T-helper 22 cell (primary cell): Measurements from ENCODE around the gene BAZ1A.
"Not testable (repeated sequence)": the region's sequence is repeated elsewhere in the genome, so short reads cannot be mapped to it uniquely, and the experiment has no call there.

Experiments
- DNase-seq: peaks from one replicate; pipeline ENCODE4 v3.0.0-alpha.2; 2020; ENCODE audit warnings: low read depth

Gene BAZ1A

DNA sequence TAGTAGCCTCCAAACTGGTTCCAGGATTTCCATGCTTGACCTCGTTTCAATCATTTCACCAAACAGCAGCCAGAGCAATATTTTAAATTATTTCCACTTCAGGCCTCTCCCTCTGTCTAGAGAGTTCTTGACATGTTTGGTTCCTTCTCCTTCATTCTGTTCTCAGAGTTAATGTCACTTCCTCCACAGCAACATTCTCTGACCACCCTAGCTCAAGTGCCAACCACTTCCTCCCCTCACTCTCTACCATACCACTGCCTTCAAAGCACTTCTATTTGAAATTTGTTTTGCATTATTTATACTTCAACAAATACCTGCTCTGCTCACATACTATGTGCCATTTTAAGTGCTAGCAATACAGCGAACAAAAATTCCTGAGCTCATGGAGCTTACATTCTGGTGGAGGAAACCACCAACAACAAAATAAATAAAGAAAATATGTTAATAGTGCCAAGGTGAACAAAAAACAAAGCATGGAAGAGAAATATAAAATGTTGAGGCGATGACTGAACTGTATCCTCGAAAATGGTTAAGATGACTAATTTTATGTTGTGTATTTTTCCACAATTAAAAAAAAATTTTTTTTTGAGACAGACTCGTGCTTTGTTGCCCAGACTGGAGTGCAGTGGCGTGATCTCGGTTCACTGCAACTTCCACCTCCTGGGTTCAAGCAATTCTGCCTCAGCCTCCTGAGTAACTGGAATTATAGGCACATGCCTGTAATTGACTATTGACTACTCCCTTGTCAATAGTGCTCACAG, 17.3 kb downstream of the BAZ1A start:
- no peak for DNase-seq

DNA sequence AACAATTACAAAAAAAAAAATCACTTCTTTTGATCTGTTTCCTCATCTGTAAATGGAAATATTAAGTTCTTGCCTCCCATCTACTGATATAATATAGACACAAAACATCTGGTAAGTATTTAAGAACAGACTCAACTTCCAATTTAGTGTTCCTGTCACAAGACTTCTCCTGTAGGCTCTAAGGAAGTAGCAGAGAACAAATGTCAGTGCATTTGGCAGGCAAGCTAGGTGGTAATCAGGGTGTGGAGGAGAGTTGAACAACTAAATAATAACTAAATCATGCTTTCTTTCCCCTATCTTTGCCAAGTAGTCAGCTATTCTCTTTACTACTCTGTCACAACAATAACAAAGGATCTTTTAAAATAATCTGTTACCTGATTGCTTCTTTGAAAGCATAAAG, 22.1 kb downstream of the BAZ1A start:
- DNase-seq: no peak

DNA sequence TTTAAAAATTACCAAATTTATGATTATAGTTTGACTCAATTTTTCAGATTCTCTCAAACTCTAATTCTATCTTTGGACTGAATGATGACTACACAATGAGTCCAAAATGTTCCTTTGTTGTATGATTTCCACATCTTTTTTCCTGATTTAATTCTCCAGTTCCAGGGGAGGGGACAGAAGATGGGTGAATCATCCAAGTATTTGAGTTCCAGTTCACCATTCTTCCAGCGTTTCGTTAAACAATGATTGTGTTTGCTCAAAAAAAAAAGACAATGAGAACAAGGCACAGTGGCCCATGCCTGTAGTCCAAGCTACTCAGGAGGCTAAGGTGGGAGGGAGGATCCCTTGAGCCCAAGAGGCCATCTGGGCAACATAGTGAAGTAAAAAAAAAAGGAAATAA, 23.8 kb downstream of the BAZ1A start:
- DNase-seq: no peak

DNA sequence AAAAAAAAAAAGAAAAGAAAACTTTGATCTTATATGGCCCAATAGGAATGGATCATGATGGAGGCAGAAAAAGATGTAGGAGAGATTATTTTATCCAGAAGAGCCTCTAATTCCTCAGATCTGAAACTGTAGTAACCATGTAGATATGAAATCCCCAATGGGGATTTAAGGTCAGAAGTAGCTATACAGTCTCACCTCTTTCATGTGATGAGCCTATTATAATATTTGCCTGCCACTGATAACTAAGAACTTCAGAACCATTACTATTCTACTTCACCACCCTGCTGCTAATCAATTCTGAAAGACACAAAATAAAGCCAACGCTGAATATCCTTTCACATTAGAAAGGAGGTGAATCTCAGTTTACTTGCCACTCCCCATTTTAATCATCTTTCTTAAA, 29.3 kb downstream of the BAZ1A start:
- DNase-seq: no peak

GRCh38 chr14:34843011-34843554, 32.1 kb downstream of the BAZ1A start:
- no peak for DNase-seq

DNA sequence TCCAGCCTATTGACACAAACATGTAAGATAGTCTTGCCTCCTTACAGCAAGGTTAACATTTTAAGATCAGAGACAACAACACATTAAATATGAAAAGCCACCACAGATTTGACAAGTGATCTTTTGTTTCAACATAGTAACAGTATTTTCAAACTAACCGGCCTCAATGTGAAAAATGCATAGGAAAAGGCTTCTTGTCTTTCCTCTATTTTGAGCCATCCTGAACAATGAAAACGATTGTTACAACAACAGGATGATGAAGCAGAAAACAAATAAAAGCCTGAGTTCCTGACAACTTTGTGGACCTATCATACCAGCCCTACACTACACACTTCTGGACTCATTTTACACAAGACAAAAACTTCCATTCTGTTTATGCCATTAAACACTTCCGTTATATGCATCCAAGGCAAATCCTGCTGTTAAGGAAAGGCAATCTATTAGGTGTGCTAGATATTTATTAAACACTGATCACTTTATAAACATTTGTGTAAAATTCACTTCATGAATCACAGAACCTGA, 37.3 kb downstream of the BAZ1A start:
- no peak for DNase-seq

DNA sequence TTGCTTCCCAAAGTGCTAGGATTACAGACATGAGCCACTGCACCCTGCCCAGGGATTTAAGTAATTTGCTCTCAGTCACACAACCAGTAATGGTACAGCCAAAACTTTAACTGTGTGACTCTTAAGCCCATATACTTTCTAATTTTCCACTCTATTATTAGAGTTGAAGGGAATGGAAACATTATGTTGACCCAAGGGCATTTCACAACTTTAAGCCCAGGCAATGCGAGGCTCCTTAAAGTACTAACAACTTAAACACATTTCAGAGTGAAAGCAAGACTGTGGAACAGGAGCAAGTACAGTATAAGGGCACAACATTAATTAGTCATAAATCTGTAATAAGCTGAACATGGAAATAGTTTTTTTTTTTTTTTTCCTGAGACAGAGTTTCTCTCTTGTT, 39.8 kb downstream of the BAZ1A start:
- no peak for DNase-seq

DNA sequence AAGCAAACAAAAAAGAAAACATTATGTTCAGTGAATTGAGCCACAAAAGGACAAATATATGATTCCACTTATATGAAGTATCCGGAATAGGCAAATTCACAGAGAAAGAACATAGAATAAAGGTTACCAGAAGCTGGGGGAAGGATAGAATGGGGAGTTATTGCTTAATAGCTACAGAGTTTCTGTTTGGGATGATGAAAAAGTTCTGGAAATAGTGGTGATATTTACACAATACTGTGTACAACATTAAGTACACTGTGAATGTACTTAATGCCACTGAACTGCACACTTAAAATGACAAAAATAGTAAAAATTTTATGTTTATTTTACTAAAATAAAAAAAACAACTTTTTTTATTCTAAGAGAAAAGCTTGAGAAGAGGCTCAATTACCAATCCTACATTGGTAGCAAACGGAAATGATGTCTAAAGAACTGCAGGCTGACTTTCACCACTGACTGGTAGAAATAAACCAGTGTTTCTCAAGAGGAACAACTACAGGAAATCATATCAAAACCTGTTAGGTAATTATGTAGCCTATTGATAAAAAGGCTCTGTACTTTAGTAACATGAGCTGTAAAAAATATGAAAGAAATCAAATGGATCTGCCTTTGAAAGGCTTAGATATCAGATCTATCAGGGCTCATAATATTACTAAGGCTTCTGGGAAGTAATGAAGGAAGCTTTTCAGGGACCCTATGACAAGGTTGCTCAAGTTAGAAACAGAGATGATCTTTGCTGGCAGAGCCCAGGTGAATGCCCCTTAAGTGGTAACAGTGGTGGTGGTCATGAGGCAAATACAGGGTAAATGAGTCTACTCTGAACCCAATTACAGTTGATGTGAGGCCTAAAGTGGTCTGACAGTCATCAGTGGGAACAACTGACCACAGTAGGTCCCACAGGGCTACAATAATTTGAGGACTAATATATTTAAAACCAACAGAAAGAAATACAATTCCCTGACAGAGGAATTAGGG, 41.3 kb downstream of the BAZ1A start:
- no peak for DNase-seq

DNA sequence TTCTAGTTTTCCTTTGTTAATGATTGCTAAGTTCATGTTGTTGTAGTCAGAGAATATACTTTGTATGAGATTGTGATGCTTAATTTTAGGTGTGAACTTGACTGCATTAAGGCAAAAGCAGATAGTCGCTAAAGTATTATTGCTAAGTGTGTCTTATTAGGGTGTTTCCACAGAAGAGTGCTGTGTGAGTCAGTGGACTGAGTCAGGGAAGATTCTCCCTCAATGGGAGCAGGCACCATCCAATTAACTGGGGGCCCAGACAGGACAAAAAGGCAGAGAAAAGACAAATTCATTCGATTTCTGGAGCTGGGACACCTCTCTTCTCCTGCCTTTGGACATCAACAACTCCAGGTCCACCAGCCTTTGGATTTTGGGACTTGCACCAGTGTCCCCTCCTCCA, 48.5 kb downstream of the BAZ1A start:
- DNase-seq: no peak

DNA sequence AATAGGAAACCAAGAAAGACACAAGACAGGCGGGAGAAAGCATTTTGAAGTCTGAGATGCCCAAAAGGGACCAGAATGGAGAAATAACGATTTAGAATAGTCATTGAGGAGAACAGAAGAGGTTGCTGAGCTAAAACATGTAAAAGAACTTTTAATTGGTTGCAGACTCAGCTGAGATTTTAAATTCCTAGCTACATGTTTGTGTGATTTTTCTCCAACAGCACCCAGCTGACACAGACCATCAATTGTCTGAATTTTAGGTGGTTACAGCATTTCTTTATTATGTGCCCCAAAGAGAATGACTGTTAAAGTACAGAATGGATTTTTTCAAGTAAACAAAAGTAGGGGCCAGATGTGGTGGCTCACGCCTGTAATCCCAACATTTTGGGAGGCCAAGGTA, 50.3 kb downstream of the BAZ1A start:
- DNase-seq: no peak

DNA sequence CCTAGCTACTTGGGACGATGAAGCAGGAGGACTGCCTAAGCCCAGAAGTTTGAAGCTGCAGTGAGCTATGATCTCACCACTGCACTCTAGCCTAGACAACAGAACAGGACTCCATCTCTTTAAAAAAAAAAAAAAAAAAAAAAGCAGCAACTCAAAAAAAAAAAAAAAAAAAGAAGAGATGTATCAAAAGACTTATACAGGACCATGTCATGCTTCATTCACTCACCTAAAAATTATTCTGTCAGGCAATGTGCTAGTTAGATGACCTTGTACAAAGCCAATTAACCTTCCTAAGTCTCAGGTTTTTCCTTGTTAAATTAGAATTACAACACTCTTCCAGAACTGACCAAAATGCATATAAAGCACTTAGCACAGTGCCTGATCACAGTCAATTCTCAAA, 50.9 kb downstream of the BAZ1A start:
- no peak for DNase-seq

- no peak for DNase-seq
These were observed 57.4 kb downstream of the BAZ1A start for GRCh38 chr14:34817768-34818167.

GRCh38 chr14:34810028-34810427, 65.1 kb downstream of the BAZ1A start:
- no peak for DNase-seq

DNA sequence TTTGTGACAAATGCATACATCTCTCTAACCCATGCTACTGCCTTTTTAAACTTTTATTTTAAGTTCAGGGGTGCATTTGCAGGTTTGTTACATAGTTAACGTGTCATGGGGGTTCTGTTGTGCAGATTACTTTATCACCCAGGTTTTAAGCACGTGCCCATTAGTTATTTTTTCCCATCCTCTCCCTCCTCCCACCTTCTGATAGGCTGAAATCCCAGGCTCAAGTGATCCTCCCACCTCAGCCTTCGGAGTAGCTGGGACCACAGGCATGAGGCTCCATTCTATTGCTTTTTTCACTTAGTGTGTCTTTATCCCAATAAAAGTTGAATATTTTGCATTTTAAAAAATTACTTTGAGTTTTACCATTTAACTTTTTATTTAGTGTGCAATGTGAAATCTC, 68.9 kb downstream of the BAZ1A start:
- DNase-seq: no peak

- no peak for DNase-seq
These were observed 70.2 kb downstream of the BAZ1A start for GRCh38 chr14:34804933-34805332.

- DNase-seq: not testable (repeated sequence)
These were observed 76.3 kb downstream of the BAZ1A start for GRCh38 chr14:34798861-34799260.

DNA sequence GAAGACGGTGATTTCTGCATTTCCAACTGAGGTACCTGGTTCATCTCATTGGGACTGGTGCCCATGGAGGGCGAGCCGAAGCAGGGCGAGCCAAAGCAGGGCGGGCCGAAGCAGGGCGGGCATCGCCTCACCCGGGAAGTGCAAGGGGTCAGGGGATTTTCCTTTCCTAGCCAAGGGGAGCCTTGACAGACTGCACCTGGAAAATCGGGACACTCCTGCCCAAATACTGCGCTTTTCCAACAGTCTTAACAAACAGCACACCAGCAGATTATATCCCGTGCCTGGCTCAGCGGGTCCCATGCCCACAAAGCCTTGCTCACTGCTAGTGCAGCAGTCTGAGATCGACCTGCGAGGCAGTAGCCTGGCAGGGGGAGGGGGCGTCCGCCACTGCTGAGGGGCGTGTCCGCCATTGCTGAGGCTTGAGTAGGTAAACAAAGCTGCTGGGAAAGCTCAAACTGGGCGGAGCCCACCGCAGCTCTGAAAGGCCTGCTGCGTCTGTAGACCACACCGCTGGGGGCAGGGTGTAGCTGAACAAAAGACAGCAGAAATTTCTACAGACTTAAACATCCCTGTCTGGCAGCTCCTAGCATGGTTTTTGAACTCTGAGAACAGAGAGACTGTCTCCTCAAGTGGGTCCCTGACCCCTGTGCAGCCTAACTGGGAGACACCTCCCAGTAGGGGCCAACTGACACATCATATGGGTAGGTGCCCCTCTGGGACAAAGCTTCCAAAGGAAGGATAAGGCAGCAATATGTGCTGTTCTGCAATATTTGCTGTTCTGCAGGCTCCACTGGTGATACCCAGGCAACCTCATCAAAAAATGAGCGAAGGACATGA, 77.2 kb downstream of the BAZ1A start:
- DNase-seq: no peak

DNA sequence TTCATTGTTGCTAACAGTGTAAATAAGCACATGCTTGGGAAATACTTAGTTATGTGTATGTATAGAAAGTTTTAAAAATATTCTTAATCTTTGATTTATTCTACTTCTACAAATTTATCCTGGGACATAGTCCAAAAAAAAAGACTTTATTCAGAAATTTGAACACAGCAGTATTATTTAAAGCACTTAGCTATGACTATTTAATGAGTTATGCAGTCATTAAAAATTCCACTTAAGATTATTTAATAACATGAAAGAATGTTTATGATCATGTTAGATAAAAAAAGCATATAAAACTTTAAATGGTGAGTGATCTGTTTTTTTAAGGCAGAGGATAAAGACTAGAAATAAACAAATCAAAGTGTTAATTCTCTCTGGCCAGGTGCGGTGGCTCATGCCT, 78.3 kb downstream of the BAZ1A start:
- no peak for DNase-seq

DNA sequence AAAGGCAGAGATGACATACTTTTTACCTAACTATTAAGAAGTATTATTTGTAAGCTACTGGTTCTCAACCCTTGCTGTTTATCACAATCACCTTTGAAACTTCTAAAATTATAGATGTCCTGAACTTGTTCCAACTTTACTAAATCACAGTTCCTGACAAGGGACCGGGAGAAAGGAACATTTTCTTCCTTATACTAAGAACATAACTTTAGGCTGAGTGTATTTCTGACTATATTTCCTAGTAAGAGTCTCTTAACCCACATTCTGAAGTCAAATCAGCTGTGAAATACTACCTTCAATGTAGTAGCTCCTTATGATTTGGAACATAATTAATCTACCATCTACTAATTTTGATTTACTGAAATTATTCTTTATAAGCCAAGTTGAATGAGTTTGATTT, 80.2 kb downstream of the BAZ1A start:
- DNase-seq: no peak

DNA sequence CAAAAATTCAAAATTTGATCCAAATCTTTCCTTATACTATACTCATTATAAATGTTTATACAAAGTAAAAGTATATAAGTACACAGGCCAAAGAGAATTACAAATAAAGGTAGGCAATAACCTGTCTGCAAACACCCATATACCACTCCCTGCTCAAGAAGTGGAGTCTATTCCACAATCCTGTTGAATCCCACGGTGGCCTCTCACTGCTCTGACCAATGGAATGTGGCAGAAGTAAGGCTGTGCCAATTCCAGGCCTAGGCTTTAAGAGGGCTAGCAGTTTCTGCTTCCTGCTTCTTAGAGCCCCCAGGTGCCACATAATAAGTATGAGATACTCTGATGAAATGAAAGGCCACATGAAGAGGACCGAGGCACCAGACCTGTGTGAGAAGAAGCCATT, 80.9 kb downstream of the BAZ1A start:
- no peak for DNase-seq

DNA sequence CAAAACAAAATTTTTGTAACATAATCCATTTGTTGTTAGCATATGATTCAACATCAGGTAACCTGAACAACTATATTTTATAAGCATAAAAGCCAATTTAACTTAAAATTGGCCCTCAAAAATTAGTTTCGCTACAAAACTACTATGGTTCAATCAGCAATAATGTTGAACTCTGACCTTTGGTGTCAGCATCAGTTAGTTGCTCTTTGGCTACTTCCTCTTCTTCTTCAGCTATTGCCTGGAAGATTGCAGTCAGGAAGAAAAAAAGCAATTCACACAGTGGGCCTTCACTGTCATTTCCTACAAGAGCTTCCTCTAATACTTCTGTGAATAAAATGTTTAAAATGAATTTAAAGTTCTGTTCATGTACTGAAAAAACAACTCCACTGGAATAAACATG, 82.6 kb downstream of the BAZ1A start:
- no peak for DNase-seq
